Measurements from ENCODE around the gene PRR35. TPM values are rescaled to one million over a fixed set of nuclear protein-coding genes. Genes with fewer than 3 reads are reported as not detected.

The PRR35 gene
- polyA plus RNA-seq, 1 donor (not counting 4 experiments of a cell fraction or from before 2014, with no cell fraction given), result not detected

DNA sequence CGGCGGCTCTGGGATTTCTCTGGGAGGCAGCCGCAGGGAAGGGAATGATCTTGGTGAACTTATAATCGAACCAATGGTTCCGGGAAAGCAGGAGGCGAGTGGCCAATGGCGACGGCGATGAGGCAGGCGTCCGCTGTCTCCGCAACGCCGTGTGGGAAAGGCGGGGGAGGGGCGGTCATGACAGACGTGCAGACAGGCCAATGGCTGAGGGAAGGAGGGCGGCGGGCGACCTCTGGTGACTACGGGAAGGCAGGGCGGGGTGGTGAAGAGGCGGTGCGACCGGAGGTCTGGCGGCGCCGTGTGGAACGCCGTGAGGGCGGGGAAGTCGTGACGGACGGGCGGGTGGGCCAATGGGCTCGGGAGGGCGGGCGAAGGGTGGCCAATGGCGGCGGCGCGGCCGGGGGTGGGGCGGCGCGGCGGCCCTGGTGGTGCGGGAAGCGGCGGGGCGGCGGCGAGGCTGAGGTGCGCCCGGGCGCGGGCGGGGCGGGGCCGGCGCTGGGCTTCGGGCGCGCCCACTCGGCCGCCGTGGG lies 29.5 kb downstream of the PRR35 start, which contains the start of gene RAB40C:
Gene RAB40C, plus strand, starts transcription at position 409 of the 530 bp plus-strand sequence. CDS start 226 bp downstream, outside the sequence.
- Histone ChIP-seq H3K9me1 (ENCODE audit: control insufficient read depth, extremely low read depth, insufficient read depth, low read length) (peaks cover 12% of the 10 kb centered on the region), H3K36me3 (ENCODE audit: control insufficient read depth in 2 of 2, extremely low read depth in 1 of 2, insufficient read depth in 2 of 2, low read length in 2 of 2) (no peaks in the 10 kb centered on the region), H3K9ac (ENCODE audit: control insufficient read depth, extremely low read depth, insufficient read depth, low read length) (peak within 1 kb of the TSS; percentile 89), H3K79me2 (ENCODE audit: control insufficient read depth, insufficient read depth, low read length) (peaks cover 26% of the 10 kb centered on the region), H4K20me1 (ENCODE audit: control insufficient read depth, extremely low read depth, insufficient read depth, low read length) (peaks cover 31% of the 10 kb centered on the region), H3K27me3 (ENCODE audit: control insufficient read depth, extremely low read depth, insufficient read depth, low read length) (peaks cover 3% of the 10 kb centered on the region), H3K4me1 (ENCODE audit: control insufficient read depth, extremely low read depth, insufficient read depth, low read length) (peaks cover 51% of the 10 kb centered on the region), H3K4me3 (ENCODE audit: control insufficient read depth in 2 of 3, extremely low read depth in 1 of 3, insufficient read depth in 2 of 3, low read depth in 1 of 3, low read length in 3 of 3) (peak within 1 kb of the TSS; percentile 80 to 90 (median 88)), H2AFZ (ENCODE audit: control insufficient read depth, low read length) (peak within 1 kb of the TSS; percentile 94), H3K4me2 (ENCODE audit: control insufficient read depth, extremely low read depth, insufficient read depth, low read depth, low read length) (peak within 1 kb of the TSS; percentile 97), H3K9me3 (ENCODE audit: control insufficient read depth, low read depth, low read length) (no peaks in the 10 kb centered on the region), H3K27ac (ENCODE audit: control insufficient read depth, insufficient read depth, low read length) (peak within 1 kb of the TSS; percentile 89)
- DNase-seq (ENCODE audit: low read depth, low spot score), result peak; percentile 81
- dilution Hi-C loops (cut with MboI; ENCODE audit: extremely low pct_ligation_motif_present, low sequenced_read_pairs), result no loop called here
- TF ChIP-seq EZH2 (IDR thresholded peaks at IDR 0.05; ENCODE audit: low read length), result no peak
- TF ChIP-seq, protein P1, sequence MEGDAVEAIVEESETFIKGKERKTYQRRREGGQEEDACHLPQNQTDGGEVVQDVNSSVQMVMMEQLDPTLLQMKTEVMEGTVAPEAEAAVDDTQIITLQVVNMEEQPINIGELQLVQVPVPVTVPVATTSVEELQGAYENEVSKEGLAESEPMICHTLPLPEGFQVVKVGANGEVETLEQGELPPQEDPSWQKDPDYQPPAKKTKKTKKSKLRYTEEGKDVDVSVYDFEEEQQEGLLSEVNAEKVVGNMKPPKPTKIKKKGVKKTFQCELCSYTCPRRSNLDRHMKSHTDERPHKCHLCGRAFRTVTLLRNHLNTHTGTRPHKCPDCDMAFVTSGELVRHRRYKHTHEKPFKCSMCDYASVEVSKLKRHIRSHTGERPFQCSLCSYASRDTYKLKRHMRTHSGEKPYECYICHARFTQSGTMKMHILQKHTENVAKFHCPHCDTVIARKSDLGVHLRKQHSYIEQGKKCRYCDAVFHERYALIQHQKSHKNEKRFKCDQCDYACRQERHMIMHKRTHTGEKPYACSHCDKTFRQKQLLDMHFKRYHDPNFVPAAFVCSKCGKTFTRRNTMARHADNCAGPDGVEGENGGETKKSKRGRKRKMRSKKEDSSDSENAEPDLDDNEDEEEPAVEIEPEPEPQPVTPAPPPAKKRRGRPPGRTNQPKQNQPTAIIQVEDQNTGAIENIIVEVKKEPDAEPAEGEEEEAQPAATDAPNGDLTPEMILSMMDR (optimal IDR thresholded peaks at IDR 0.05 in 1 of 3, IDR thresholded peaks at IDR 0.05 in 1 of 3, conservative IDR thresholded peaks at IDR 0.05 in 1 of 3; ENCODE audit: extremely low read depth in 1 of 3, insufficient read depth in 2 of 3, low read length in 3 of 3), result peak in 2 of 3 experiments; percentile 28
- no peak for FAIRE-seq

DNA sequence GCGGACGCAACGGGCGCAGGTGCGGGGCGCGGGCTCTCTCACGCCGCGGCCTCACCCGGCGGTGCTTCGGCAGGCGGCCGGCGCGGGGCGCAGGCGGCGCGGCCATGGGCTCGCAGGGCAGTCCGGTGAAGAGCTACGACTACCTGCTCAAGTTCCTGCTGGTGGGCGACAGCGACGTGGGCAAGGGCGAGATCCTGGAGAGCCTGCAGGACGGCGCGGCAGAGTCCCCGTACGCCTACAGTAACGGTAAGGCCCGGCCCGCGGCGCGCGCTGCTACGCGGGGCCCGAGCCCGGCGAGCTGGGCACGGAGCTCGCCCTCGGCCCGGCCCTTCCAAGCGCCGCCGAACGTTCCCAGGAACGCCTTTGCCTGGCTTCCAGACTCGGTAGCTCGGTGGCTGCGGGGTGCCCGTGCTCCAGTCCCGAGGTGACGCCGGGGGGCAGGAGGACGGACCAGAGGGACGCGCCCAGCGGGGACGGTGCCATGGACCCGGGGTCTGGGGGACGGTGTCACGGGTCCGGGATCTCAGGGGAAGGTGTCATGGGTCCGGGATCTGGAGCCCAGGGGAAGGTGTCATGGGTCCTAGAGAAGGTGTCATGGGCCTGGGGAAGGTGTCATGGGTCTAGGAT lies 30.1 kb downstream of the PRR35 start:
- Histone ChIP-seq H3K9ac (ENCODE audit: control insufficient read depth, extremely low read depth, insufficient read depth, low read length) (peak overlapping the region; percentile 80), H3K27me3 (ENCODE audit: control insufficient read depth, extremely low read depth, insufficient read depth, low read length) (peaks cover 3% of the 10 kb centered on the region), H4K20me1 (ENCODE audit: control insufficient read depth, extremely low read depth, insufficient read depth, low read length) (peaks cover 35% of the 10 kb centered on the region), H3K4me1 (ENCODE audit: control insufficient read depth, extremely low read depth, insufficient read depth, low read length) (peaks cover 51% of the 10 kb centered on the region), H3K4me3 (ENCODE audit: control insufficient read depth in 2 of 3, extremely low read depth in 1 of 3, insufficient read depth in 2 of 3, low read depth in 1 of 3, low read length in 3 of 3) (peak overlapping the region; percentile 75 to 85 (median 84)), H3K9me1 (ENCODE audit: control insufficient read depth, extremely low read depth, insufficient read depth, low read length) (peaks cover 12% of the 10 kb centered on the region), H3K27ac (ENCODE audit: control insufficient read depth, insufficient read depth, low read length) (peak overlapping the region; percentile 36), H3K4me2 (ENCODE audit: control insufficient read depth, extremely low read depth, insufficient read depth, low read depth, low read length) (peak overlapping the region; percentile 97), H3K79me2 (ENCODE audit: control insufficient read depth, insufficient read depth, low read length) (peaks cover 31% of the 10 kb centered on the region), H2AFZ (ENCODE audit: control insufficient read depth, low read length) (peak overlapping the region; percentile 64), H3K36me3 (ENCODE audit: control insufficient read depth in 2 of 2, extremely low read depth in 1 of 2, insufficient read depth in 2 of 2, low read length in 2 of 2) (no peaks in the 10 kb centered on the region), H3K9me3 (ENCODE audit: control insufficient read depth, low read depth, low read length) (no peaks in the 10 kb centered on the region)
- no peak for TF ChIP-seq EZH2 (IDR thresholded peaks at IDR 0.05; ENCODE audit: low read length)
- TF ChIP-seq, protein P1 (optimal IDR thresholded peaks at IDR 0.05 in 1 of 3, IDR thresholded peaks at IDR 0.05 in 1 of 3, conservative IDR thresholded peaks at IDR 0.05 in 1 of 3; ENCODE audit: extremely low read depth in 1 of 3, insufficient read depth in 2 of 3, low read length in 3 of 3), result no peak
- dilution Hi-C loops (cut with MboI; ENCODE audit: extremely low pct_ligation_motif_present, low sequenced_read_pairs), result no loop called here
- FAIRE-seq, result no peak
- DNase-seq (ENCODE audit: low read depth, low spot score), result no peak

All from keratinocyte (primary cell).